Osteoblast (primary cell): ENCODE measurements around the gene ART5. TPM values are rescaled to one million over a fixed set of nuclear protein-coding genes. Genes with fewer than 3 reads are reported as not detected.

Experiments
- DNase-seq: peaks from one replicate; pipeline ENCODE4 v3.0.0; 2011; ENCODE audit warnings: low spot score, mixed read lengths; ENCODE audit not compliant: insufficient read length; ENCODE audit errors: missing footprints
- H2AFZ ChIP-seq: 2 replicates; pipeline ENCODE4 v1.6.0; 2011; ENCODE audit warnings: mild to moderate bottlenecking, low read length
- H3K27ac ChIP-seq: 2 replicates; pipeline ENCODE4 v1.5.1; 2011; ENCODE audit warnings: mild to moderate bottlenecking, low read depth, low read length, moderate library complexity
- H3K27me3 ChIP-seq: 2 replicates; pipeline ENCODE4 v1.6.0; 2012; ENCODE audit warnings: mild to moderate bottlenecking, control low read depth, inconsistent platforms, low read length, moderate library complexity; ENCODE audit not compliant: insufficient read depth
- H3K36me3 ChIP-seq: 2 replicates; pipeline ENCODE4 v1.5.1; 2011; ENCODE audit warnings: mild to moderate bottlenecking, low read length, control low read depth, moderate library complexity; ENCODE audit not compliant: insufficient read depth
- H3K4me1 ChIP-seq: 2 replicates; pipeline ENCODE4 v1.5.1; 2011; ENCODE audit warnings: mild to moderate bottlenecking, low read length, control low read depth, moderate library complexity; ENCODE audit not compliant: insufficient read depth
- H3K4me2 ChIP-seq: 2 replicates; pipeline ENCODE4 v1.6.0; 2011; ENCODE audit warnings: mild to moderate bottlenecking, low read length; ENCODE audit not compliant: insufficient read depth
- H3K4me3 ChIP-seq: fragments of 200-600 bp; sonication (generic); 3 replicates; pipeline ENCODE4 v1.5.1; 2012; ENCODE audit warnings: mild to moderate bottlenecking, low read length, inconsistent platforms; ENCODE audit not compliant: insufficient read depth
- H3K79me2 ChIP-seq: 2 replicates; pipeline ENCODE4 v1.6.0; 2012; ENCODE audit warnings: mild to moderate bottlenecking, low read length, control low read depth, inconsistent platforms; ENCODE audit not compliant: insufficient read depth
- H3K9me3 ChIP-seq: 2 replicates; pipeline ENCODE4 v1.5.1; 2011; ENCODE audit warnings: low read depth, low read length, control low read depth
- H4K20me1 ChIP-seq: 2 replicates; pipeline ENCODE4 v1.6.0; 2012; ENCODE audit warnings: mild to moderate bottlenecking, low read length, control low read depth; ENCODE audit not compliant: insufficient read depth
- CTCF ChIP-seq: IDR thresholded peaks from 2 replicates; pipeline ENCODE4 v1.5.1; 2011; ENCODE audit warnings: mild to moderate bottlenecking, low read depth, low read length, moderate library complexity; ENCODE audit errors: extremely low read depth
- total RNA-seq: library from RNA; depleted of rRNA; stranded (reverse); fragments of >200 nt; gene quantifications from 2 replicates; pipeline ENCODE4 v1.2.3, GENCODE V29; 2012

ART5 gene
- total RNA-seq, 1 donor: 0.36 TPM

- Histone ChIP-seq H4K20me1 (no peaks in the 10 kb centered on the region), H3K27me3 (peaks cover 10% of the 10 kb centered on the region), H3K4me3 (no peak overlapping the region), H3K4me1 (no peaks in the 10 kb centered on the region), H3K27ac (no peak overlapping the region), H3K9me3 (no peaks in the 10 kb centered on the region), H3K79me2 (no peaks in the 10 kb centered on the region), H3K36me3 (no peaks in the 10 kb centered on the region), H3K4me2 (no peak overlapping the region), H2AFZ (no peak overlapping the region)
- TF ChIP-seq CTCF: no peak
- peak; percentile 66 for DNase-seq
These were observed 6.0 kb downstream of the ART5 start for GRCh38 chr11:3635641-3636375.

GRCh38 chr11:3632070-3632660 is 9.6 kb downstream of the ART5 start:
- no peaks in the 10 kb centered on the region for H4K20me1 ChIP-seq
- H2AFZ ChIP-seq: no peak overlapping the region
- peak; percentile 52 for DNase-seq
- TF ChIP-seq CTCF: no peak
- H3K27me3 ChIP-seq: peaks cover 6% of the 10 kb centered on the region
- H3K4me1 ChIP-seq: no peaks in the 10 kb centered on the region
- no peaks in the 10 kb centered on the region for H3K9me3 ChIP-seq
- H3K27ac ChIP-seq: no peak overlapping the region
- H3K36me3 ChIP-seq: no peaks in the 10 kb centered on the region
- no peaks in the 10 kb centered on the region for H3K79me2 ChIP-seq
- H3K4me3 ChIP-seq: no peak overlapping the region
- no peak overlapping the region for H3K4me2 ChIP-seq

GRCh38 chr11:3631331-3631730 is 10.5 kb downstream of the ART5 start:
- H3K27ac ChIP-seq: no peak overlapping the region
- no peaks in the 10 kb centered on the region for H3K4me1 ChIP-seq
- H3K9me3 ChIP-seq: no peaks in the 10 kb centered on the region
- peaks cover 6% of the 10 kb centered on the region for H3K27me3 ChIP-seq
- TF ChIP-seq CTCF: no peak
- no peak overlapping the region for H3K4me3 ChIP-seq
- H3K4me2 ChIP-seq: no peak overlapping the region
- no peaks in the 10 kb centered on the region for H3K79me2 ChIP-seq
- no peaks in the 10 kb centered on the region for H3K36me3 ChIP-seq
- peak; percentile 61 for DNase-seq
- H2AFZ ChIP-seq: no peak overlapping the region
- H4K20me1 ChIP-seq: no peaks in the 10 kb centered on the region

GRCh38 chr11:3627291-3627690 is 14.5 kb downstream of the ART5 start:
- Histone ChIP-seq H2AFZ (no peak overlapping the region), H3K9me3 (no peaks in the 10 kb centered on the region), H3K4me1 (no peaks in the 10 kb centered on the region), H3K4me2 (no peak overlapping the region), H3K27ac (no peak overlapping the region), H3K4me3 (no peak overlapping the region), H4K20me1 (no peaks in the 10 kb centered on the region), H3K27me3 (no peaks in the 10 kb centered on the region), H3K36me3 (no peaks in the 10 kb centered on the region), H3K79me2 (no peaks in the 10 kb centered on the region)
- TF ChIP-seq CTCF: no peak
- DNase-seq: peak; percentile 92
